Measurements from ENCODE around the gene HIP1. TPM values are rescaled to one million over a fixed set of nuclear protein-coding genes. Genes with fewer than 3 reads are reported as not detected.
A peak's percentile ranks its signal among the peaks of the same experiment; 100 is the strongest.
"Not testable (repeated sequence)": the region's sequence is repeated elsewhere in the genome, so short reads cannot be mapped to it uniquely, and the experiment has no call there.

Gene HIP1
- total RNA-seq, 1 donor from 2014 or later = 26.7 TPM

- not testable (repeated sequence) for DNase-seq (ENCODE audit: low read depth)
Measured at GRCh38 chr7:75717746-75718145, 21.0 kb downstream of the HIP1 start.

- DNase-seq (ENCODE audit: low read depth) = peak; percentile 60
Measured at GRCh38 chr7:75716992-75717626, 21.6 kb downstream of the HIP1 start.

- peak; percentile 40 for DNase-seq (ENCODE audit: low read depth)
Measured at GRCh38 chr7:75715864-75716263, 22.9 kb downstream of the HIP1 start.

- DNase-seq (ENCODE audit: low read depth) = no peak
Measured at GRCh38 chr7:75712517-75713361, 26.0 kb downstream of the HIP1 start.

- DNase-seq (ENCODE audit: low read depth) = peak; percentile 89
Measured at GRCh38 chr7:75711656-75712514, 26.9 kb downstream of the HIP1 start.

- DNase-seq (ENCODE audit: low read depth) = no peak
Measured at GRCh38 chr7:75711076-75711475, 27.7 kb downstream of the HIP1 start.

- DNase-seq (ENCODE audit: low read depth) = no peak
Measured at GRCh38 chr7:75704928-75705327, 33.8 kb downstream of the HIP1 start.

- no peak for DNase-seq (ENCODE audit: low read depth)
Measured at GRCh38 chr7:75702515-75702914, 36.2 kb downstream of the HIP1 start.

- no peak for DNase-seq (ENCODE audit: low read depth)
Measured at GRCh38 chr7:75699993-75700392, 38.7 kb downstream of the HIP1 start.

- DNase-seq (ENCODE audit: low read depth) = no peak
Measured at GRCh38 chr7:75698358-75698757, 40.4 kb downstream of the HIP1 start.

GRCh38 chr7:75696263-75697037 is 42.3 kb downstream of the HIP1 start:
- no peak for DNase-seq (ENCODE audit: low read depth)

- no peak for DNase-seq (ENCODE audit: low read depth)
Measured at GRCh38 chr7:75694638-75695399, 43.9 kb downstream of the HIP1 start.

GRCh38 chr7:75693668-75694067 is 45.1 kb downstream of the HIP1 start:
- DNase-seq (ENCODE audit: low read depth) = not testable (repeated sequence)

GRCh38 chr7:75691793-75692543 is 46.8 kb downstream of the HIP1 start:
- no peak for DNase-seq (ENCODE audit: low read depth)

GRCh38 chr7:75690121-75690523 is 48.6 kb downstream of the HIP1 start:
- no peak for DNase-seq (ENCODE audit: low read depth)

- peak; percentile 79 for DNase-seq (ENCODE audit: low read depth)
Measured at GRCh38 chr7:75689246-75690099, 49.3 kb downstream of the HIP1 start.

GRCh38 chr7:75688200-75689136 is 50.3 kb downstream of the HIP1 start:
- peak; percentile 99 for DNase-seq (ENCODE audit: low read depth)

All from myocyte (in vitro differentiated cells).